Head of caudate nucleus (tissue), 42 donors: ENCODE data around the gene MLLT10.
A peak's percentile ranks its signal among the peaks of the same experiment; 100 is the strongest.
"Not testable (repeated sequence)": the region's sequence is repeated elsewhere in the genome, so short reads cannot be mapped to it uniquely, and the experiment has no call there.

Experiments used
- DNase-seq, 42 donors: peaks; one replicate each; pipeline versions ENCODE4 v3.0.0 to v3.0.0-alpha.2; 2020 to 2021; ENCODE audit warnings: mixed read lengths in 7 of 42
- intact Hi-C: fragments of 100-400 bp; cut with DNase I; formaldehyde crosslinking; loops from one replicate; pipeline ENCODE4 v1.15.0; 2022

Gene MLLT10

GRCh38 chr10:21602313-21602712 lies 68.3 kb downstream of the MLLT10 start:
- intact Hi-C loops, result no loop called here
- DNase-seq, result no peak

- intact Hi-C loops, result no loop called here
- no peak for DNase-seq
These were observed 69.7 kb downstream of the MLLT10 start for GRCh38 chr10:21603721-21604120.

- intact Hi-C loops, result no loop called here
- DNase-seq, result no peak
These were observed 70.6 kb downstream of the MLLT10 start for GRCh38 chr10:21604651-21605050.

- intact Hi-C loops, result no loop called here
- no peak for DNase-seq
These were observed 73.9 kb downstream of the MLLT10 start for GRCh38 chr10:21607907-21608306.

GRCh38 chr10:21614000-21614399 lies 80.0 kb downstream of the MLLT10 start:
- intact Hi-C loops, result no loop called here
- DNase-seq, result no peak

GRCh38 chr10:21617267-21617666 lies 83.2 kb downstream of the MLLT10 start:
- no peak for DNase-seq
- intact Hi-C loops, result no loop called here

GRCh38 chr10:21623291-21623690 lies 89.3 kb downstream of the MLLT10 start:
- intact Hi-C loops, result no loop called here
- DNase-seq, result no peak

DNA sequence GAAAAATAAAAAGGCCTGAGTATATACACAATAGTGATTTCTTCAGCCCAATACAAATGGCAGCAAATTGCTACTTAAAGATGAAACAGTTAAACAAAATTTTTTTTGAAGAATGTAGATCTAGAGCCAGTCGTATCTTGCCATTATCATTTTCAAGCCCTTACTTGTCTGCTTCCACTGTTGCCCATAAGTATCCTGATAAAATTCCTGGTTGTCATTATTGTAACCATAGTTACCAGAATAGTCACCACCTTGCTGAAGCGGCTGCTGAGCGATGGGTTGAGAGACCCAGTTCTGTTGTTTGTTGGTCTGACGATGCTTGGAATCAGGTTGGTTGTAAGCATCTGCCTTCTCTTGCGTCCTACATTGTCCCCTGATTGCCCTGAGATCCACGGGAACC lies 90.4 kb downstream of the MLLT10 start:
- DNase-seq, intact Hi-C loops: not testable (repeated sequence)

DNA sequence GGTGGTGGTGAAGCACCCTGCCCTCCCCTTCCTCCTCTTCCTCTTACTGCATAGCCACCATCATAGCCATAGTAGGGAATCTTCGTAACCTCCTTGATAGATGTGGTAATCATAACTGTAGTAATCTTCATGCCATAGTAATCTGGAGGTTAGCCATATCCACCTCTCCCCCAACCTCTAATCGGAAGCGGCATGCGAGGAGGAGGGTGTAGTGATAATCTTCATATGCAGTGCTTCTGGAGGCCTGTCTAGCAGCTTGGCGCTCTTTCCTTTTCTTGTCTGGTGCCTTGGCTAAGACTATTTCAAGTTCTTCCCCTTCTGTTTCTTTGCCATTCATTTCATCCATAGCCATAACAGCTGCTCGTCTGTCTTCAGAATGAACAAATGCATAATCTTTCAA lies 90.9 kb downstream of the MLLT10 start:
- no peak for DNase-seq
- intact Hi-C loops, result no loop called here

- intact Hi-C loops, result no loop called here
- no peak for DNase-seq
These were observed 91.7 kb downstream of the MLLT10 start for GRCh38 chr10:21625623-21626229.

DNA sequence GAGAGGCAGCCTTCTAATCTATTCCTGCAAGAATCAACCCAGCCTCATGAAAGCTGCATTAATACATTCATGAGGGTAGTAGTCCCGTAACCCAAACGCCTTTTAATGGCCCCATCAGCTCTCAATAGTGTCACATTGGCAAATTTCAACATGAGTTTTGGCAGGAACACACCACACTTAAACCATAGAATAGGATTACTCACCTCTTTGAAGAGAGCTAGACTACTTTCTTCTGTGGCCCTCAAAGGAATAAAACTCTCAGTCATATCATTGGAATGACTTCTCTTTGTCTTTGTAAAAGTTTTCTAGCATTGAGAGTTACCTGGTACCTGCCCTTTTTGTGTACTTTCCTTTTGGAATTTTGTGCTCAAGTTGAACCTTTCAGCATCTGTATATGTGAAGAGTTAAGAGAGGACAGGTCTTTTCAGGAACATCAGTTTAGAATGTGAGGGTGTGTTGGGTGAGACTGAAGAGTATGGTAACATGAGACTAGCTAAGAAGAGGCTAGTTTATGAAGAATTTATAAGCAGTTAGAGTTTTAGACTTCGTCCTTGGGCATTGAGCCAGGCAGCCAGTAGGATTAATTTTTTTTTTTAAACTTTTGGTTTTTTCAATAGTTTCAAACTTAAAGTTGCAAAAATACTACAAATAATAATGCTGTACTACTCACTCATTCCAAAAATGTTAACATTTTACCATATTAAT lies 92.6 kb downstream of the MLLT10 start:
- intact Hi-C loops, result no loop called here
- no peak for DNase-seq

DNA sequence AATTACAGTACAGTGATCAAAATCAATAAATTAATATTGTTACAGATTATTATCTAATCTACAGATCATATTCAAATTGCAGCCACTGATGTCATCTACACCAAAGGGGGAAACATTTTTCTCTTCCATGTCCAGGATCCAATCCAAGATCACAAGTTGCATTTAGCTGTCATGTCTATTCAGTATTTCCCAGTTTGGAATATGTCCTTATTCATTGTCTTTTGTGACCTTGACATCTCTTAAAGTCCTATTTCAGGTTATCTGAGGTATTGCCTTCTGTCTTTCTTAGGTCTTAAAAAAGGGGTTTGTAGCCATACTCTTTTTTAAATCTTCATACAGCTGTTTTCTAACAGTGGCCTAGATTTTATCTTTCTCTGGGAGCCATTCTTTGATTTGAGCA lies 93.3 kb downstream of the MLLT10 start:
- intact Hi-C loops, result no loop called here
- no peak for DNase-seq

- peak in 8 of 42 donors; percentile 4 to 45 (median 21) for DNase-seq
- intact Hi-C loops, result no loop called here
These were observed 94.0 kb downstream of the MLLT10 start for GRCh38 chr10:21628023-21628422.

DNA sequence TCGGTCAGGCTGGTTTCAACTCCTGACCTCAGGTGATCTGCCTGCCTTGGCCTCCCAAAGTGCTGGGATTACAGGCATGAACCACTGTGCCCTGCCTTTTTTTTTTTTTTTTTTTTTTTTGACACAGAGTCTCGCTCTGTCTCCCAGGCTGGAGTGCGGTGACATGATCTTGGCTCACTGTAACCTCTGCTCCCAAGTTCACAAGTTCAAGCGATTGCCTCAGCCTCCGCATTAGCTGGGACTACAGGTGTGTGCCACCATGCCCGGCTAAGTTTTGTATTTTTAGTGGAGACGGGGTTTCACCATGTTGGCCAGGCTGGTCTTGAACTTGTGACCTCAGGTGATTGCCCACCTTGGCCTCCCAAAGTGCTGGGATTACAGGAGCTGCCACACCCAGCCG lies 94.6 kb downstream of the MLLT10 start:
- intact Hi-C loops, DNase-seq: not testable (repeated sequence)

DNA sequence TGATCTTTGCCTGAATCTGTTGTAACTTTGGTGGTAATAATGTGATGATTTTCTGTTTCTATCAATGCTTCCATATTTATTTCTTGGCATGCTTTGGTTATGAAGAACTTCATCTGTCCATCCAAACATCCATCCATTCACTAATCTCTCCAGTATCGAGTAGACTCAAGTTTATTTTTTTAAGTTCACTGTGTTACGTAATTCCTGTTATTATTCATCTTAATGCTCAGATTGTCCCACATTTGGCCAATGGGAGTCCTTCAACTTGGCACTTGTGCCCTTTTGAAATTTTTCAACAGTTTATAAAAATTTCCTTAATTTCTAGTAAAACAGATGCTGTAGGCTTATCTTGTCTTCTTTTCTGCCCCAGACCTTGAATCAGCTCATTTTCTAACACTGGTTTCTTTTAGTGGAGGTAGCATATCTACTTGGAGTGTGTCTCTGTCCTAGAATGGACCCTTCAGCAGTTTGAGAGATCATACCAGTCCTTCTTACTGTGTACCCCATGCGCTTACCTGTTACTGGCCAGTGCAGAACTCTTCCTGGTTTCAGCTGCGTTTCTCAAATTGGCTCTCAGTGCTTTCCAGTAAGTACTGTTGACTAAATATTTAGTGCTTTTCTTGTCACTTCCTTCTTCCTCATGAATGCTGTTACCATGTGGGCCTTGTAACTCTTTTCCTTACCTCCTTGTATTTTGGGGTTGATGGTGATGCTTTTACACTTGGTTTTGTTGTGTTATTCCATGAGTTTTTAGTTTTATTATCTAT lies 100.8 kb downstream of the MLLT10 start:
- DNase-seq, result no peak
- intact Hi-C loops, result no loop called here

DNA sequence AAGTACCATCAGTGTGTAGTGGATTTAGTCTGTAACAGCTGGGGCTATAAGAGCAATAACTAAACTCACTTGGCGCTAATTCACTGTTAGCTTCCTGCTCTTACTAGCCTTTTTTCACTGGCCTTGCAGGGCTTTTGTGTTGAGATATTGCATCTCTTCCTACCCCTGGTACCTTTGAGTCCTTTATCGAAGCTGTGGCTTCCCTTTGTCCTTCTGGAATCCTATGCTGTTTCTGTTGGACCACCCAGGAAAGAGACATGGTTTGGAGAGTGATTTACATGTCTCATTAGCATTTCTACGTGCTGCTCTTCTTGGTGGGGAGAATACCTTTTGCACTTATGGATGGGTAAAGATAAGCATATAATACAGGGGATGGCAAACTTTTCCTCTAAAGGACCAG lies 103.8 kb downstream of the MLLT10 start:
- intact Hi-C loops, result no loop called here
- no peak for DNase-seq

DNA sequence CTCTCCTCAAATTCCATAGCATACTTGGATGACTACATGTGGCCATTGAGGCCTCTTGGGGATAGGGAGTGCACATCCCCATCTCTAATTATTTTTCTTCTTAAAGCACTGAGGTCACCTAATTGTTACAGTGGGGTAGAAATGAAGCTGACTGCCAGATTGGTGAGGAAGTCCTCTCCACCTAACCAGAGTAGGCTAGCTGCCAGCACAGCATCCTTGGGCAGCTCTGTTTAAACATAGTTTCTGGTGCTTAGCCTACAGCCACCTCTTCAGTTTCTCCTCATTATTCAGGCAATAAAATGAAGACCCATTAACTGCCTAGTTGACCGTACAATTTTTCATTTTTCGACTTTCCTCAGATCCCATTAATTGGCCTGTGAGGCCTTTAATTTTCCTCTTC lies 104.6 kb downstream of the MLLT10 start:
- intact Hi-C loops, result no loop called here
- DNase-seq, result no peak

DNA sequence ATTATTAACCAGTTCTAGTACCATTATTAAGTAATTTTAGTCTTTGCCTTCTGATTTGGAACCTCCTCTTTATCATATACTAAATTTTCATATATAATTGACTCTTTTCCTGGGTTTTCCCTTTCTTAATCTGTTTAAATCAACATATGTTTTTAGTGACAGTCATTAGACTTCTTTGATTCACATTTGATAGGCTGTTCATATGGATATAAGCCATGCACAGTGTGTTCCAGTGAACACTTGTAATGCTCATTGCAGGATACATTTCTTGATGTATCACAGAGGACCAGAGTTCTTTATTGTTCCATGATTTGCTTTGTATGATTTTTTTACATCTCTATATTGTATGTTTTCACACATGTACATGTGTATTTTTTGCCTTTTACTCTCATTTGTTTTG lies 114.0 kb downstream of the MLLT10 start:
- no peak for DNase-seq
- intact Hi-C loops, result no loop called here

DNA sequence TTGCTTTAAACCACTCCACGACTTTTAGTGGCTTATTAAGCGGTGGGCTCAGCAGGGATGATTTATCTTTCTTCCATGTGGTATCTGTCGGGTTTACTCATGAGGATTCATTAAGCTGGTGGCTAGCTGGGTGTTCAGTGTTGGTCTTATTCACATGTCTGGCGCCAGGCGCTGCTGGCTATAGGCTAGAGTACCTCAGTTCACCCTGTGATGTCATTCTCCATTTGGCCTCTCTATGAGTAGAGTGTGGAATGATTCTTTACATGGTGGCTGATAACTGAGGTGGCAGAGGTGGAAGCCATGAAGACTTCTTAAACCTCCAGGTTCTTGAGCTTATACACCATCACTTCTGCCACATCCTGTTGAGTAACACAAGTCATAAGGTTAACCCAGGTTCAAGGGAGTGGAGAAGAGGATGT lies 115.4 kb downstream of the MLLT10 start:
- no peak for DNase-seq
- intact Hi-C loops, result no loop called here

GRCh38 chr10:21650353-21650752 lies 116.3 kb downstream of the MLLT10 start:
- no peak for DNase-seq
- intact Hi-C loops, result no loop called here

DNA sequence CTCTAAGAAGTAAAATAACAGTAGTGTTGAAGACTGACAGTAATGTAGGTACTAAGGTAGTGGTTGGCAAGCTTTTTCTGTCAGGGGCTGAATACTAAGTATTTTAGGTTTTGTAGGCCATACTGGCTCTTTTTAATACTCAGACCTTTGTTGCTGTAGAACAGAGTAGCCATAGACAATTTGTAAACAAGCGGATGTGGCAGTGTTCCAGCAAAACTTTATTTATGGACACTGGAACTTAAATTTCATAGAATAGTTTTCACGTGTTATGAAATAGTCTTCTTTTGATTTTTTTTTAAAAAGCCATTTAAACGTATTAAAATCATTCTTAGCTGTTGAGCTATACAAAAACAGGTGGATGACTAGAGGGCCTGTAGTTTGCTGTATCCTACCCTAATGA lies 121.2 kb downstream of the MLLT10 start:
- DNase-seq, result no peak
- intact Hi-C loops, result no loop called here
